HEK293 (cell line): ENCODE data around the gene DENND1C.

Source experiments
- OVOL3 ChIP-seq: fragments of 450-650 bp; formaldehyde crosslinking; IDR thresholded peaks from 2 replicates; pipeline ENCODE4 v1.5.1; 2016; ENCODE audit warnings: missing biosample characterization, missing genetic modification characterization
- PRDM4 ChIP-seq: fragments of 450-650 bp; formaldehyde crosslinking; IDR thresholded peaks from 2 replicates; pipeline ENCODE4 v1.5.1; 2017; ENCODE audit warnings: missing biosample characterization, missing genetic modification characterization
- YY1 ChIP-seq: fragments of 450-650 bp; formaldehyde crosslinking; IDR thresholded peaks from 2 replicates; pipeline ENCODE4 v1.5.1; 2018; ENCODE audit warnings: missing biosample characterization, missing genetic modification characterization
- ZBTB6 ChIP-seq: fragments of 450-650 bp; formaldehyde crosslinking; IDR thresholded peaks from 2 replicates; pipeline ENCODE4 v1.5.1; 2017; ENCODE audit warnings: missing biosample characterization, missing genetic modification characterization
- ZNF48 ChIP-seq: fragments of 450-650 bp; formaldehyde crosslinking; IDR thresholded peaks from 2 replicates; pipeline ENCODE4 v1.5.1; 2016; ENCODE audit warnings: missing biosample characterization, missing genetic modification characterization
- ZNF792 ChIP-seq: fragments of 450-650 bp; formaldehyde crosslinking; IDR thresholded peaks from 2 replicates; pipeline ENCODE4 v1.5.1; 2016; ENCODE audit warnings: missing biosample characterization, missing genetic modification characterization
- TF ChIP-seq, protein P1 (sequence below): fragments of 450-650 bp; formaldehyde crosslinking; optimal IDR thresholded peaks from 2 replicates; pipeline ENCODE3; 2016; ENCODE audit warnings: missing biosample characterization, mild to moderate bottlenecking, missing genetic modification characterization
- TF ChIP-seq, protein P2 (sequence below): fragments of 450-650 bp; formaldehyde crosslinking; IDR thresholded peaks from 2 replicates; pipeline ENCODE4 v1.5.1; 2016; ENCODE audit warnings: missing biosample characterization, missing genetic modification characterization

GRCh38 chr19:6453951-6454565, 27.5 kb downstream of the DENND1C start:
- TF ChIP-seq YY1 (tag by site-specific recombination) (no peak), OVOL3 (tag by site-specific recombination) (no peak), ZBTB6 (tag by site-specific recombination) (no peak), ZNF48 (tag by site-specific recombination) (no peak), ZNF792 (no peak), PRDM4 (tag by site-specific recombination) (no peak)
- TF ChIP-seq, protein P1, sequence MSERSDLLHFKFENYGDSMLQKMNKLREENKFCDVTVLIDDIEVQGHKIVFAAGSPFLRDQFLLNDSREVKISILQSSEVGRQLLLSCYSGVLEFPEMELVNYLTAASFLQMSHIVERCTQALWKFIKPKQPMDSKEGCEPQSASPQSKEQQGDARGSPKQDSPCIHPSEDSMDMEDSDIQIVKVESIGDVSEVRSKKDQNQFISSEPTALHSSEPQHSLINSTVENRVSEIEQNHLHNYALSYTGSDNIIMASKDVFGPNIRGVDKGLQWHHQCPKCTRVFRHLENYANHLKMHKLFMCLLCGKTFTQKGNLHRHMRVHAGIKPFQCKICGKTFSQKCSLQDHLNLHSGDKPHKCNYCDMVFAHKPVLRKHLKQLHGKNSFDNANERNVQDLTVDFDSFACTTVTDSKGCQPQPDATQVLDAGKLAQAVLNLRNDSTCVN (tag by site-specific recombination) = no peak
- TF ChIP-seq, protein P2, sequence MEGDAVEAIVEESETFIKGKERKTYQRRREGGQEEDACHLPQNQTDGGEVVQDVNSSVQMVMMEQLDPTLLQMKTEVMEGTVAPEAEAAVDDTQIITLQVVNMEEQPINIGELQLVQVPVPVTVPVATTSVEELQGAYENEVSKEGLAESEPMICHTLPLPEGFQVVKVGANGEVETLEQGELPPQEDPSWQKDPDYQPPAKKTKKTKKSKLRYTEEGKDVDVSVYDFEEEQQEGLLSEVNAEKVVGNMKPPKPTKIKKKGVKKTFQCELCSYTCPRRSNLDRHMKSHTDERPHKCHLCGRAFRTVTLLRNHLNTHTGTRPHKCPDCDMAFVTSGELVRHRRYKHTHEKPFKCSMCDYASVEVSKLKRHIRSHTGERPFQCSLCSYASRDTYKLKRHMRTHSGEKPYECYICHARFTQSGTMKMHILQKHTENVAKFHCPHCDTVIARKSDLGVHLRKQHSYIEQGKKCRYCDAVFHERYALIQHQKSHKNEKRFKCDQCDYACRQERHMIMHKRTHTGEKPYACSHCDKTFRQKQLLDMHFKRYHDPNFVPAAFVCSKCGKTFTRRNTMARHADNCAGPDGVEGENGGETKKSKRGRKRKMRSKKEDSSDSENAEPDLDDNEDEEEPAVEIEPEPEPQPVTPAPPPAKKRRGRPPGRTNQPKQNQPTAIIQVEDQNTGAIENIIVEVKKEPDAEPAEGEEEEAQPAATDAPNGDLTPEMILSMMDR (tag by site-specific recombination) = no peak
